ENCODE data around the gene FBXW7. TPM values are rescaled to one million over a fixed set of nuclear protein-coding genes. Genes with fewer than 3 reads are reported as not detected.

Gene FBXW7
- total RNA-seq, 1 donor, result 79.5 TPM

GRCh38 chr4:152359208-152360044 lies 176.5 kb downstream of the FBXW7 start:
- no peak overlapping the region for H3K4me3 ChIP-seq (ENCODE audit: low read depth, low read length)
- DNase-seq (ENCODE audit: low read depth), result no peak
- TF ChIP-seq CTCF (IDR thresholded peaks at IDR 0.05; ENCODE audit: insufficient read depth, low read depth, low read length), result no peak

- no peak overlapping the region for H3K4me3 ChIP-seq (ENCODE audit: low read depth, low read length)
- no peak for TF ChIP-seq CTCF (IDR thresholded peaks at IDR 0.05; ENCODE audit: insufficient read depth, low read depth, low read length)
- peak; percentile 34 for DNase-seq (ENCODE audit: low read depth)
Observed at GRCh38 chr4:152357206-152357605, 178.7 kb downstream of the FBXW7 start.

- no peak overlapping the region for H3K4me3 ChIP-seq (ENCODE audit: low read depth, low read length)
- peak; percentile 27 for DNase-seq (ENCODE audit: low read depth)
- TF ChIP-seq CTCF (IDR thresholded peaks at IDR 0.05; ENCODE audit: insufficient read depth, low read depth, low read length), result peak; percentile 8
Observed at GRCh38 chr4:152356428-152357034, 179.4 kb downstream of the FBXW7 start.

- DNase-seq (ENCODE audit: low read depth), result peak; percentile 97
- no peak for TF ChIP-seq CTCF (IDR thresholded peaks at IDR 0.05; ENCODE audit: insufficient read depth, low read depth, low read length)
- H3K4me3 ChIP-seq (ENCODE audit: low read depth, low read length), result peak overlapping the region; percentile 69
Observed at GRCh38 chr4:152352622-152353116, 183.2 kb downstream of the FBXW7 start.

- DNase-seq (ENCODE audit: low read depth), result no peak
- TF ChIP-seq CTCF (IDR thresholded peaks at IDR 0.05; ENCODE audit: insufficient read depth, low read depth, low read length), result no peak
Observed at GRCh38 chr4:152352215-152352614, 183.7 kb downstream of the FBXW7 start.

GRCh38 chr4:152351080-152351479 lies 184.8 kb downstream of the FBXW7 start:
- no peak for TF ChIP-seq CTCF (IDR thresholded peaks at IDR 0.05; ENCODE audit: insufficient read depth, low read depth, low read length)
- peak overlapping the region; percentile 69 for H3K4me3 ChIP-seq (ENCODE audit: low read depth, low read length)
- DNase-seq (ENCODE audit: low read depth), result no peak

More at GRCh38 chr4:152352215-152352614, 183.7 kb downstream of the FBXW7 start:
- H3K4me3 ChIP-seq (ENCODE audit: low read depth, low read length), result peak overlapping the region; percentile 69

All from fibroblast of villous mesenchyme (primary cell).